GM12878 (cell line): Measurements from ENCODE around the gene REEP6. TPM values are rescaled to one million over a fixed set of nuclear protein-coding genes. Genes with fewer than 3 reads are reported as not detected.

Source experiments
- ATAC-seq: fragments of 200-7000 bp; cut with Tn5 transposase; 3 replicates; pipeline ENCODE4 v1.9.1; 2020; ENCODE audit warnings: mild to moderate bottlenecking, moderate library complexity
- BruUV-seq: library from RNA; stranded (reverse); fragments of 400-500 nt; replicated peaks from 2 replicates; lab custom pipeline; 2021; lab: Mats Ljungman, UMichigan
- CTCF ChIA-PET: fragments of 300-600 bp; sonication (Branson Sonifier 250); formaldehyde crosslinking; extraction: SDS; loops from one replicate; lab custom pipeline; 2021; ENCODE audit warnings: inconsistent platforms; lab: Yijun Ruan, JAX
- POLR2A ChIA-PET: fragments of 350-600 bp; formaldehyde crosslinking; extraction: SDS; loops from one replicate; lab custom pipeline; 2021; ENCODE audit warnings: inconsistent platforms; lab: Charles Lee
- RAD21 ChIA-PET: fragments of 300-600 bp; sonication (Branson Sonifier 250); formaldehyde crosslinking; loops from one replicate; lab custom pipeline; 2023; ENCODE audit warnings: antibody characterized with exemption; ENCODE audit not compliant: unreplicated experiment; lab: Charles Lee
- SMC1A ChIA-PET: fragments of 300-600 bp; sonication (Branson Sonifier 250); formaldehyde crosslinking; loops from one replicate; lab custom pipeline; 2023; ENCODE audit not compliant: unreplicated experiment, uncharacterized antibody; lab: Charles Lee
- DNase-seq: peaks from one replicate; pipeline ENCODE4 v3.0.0-alpha.2; 2011; ENCODE audit warnings: low read depth, low spot score
- FAIRE-seq: peaks from 3 replicates; lab custom pipeline; 2011; peaks lifted over from hg19 to GRCh38; lab: Jason Lieb, UNC
- H2AFZ ChIP-seq: 2 replicates; pipeline ENCODE4 v1.6.0; 2011; ENCODE audit warnings: low read depth, low read length, control low read depth; ENCODE audit not compliant: control insufficient read depth
- H3K27ac ChIP-seq: 2 replicates; pipeline ENCODE4 v1.5.1; 2011; ENCODE audit warnings: control low read depth; ENCODE audit not compliant: control insufficient read depth, insufficient read depth
- H3K27me3 ChIP-seq, 2 experiments: replicated peaks in 1 of 2; 2 replicates each; pipeline versions ENCODE4 v1.6.0 to v1.6.1; 2011; ENCODE audit warnings: low read length in 1 of 2; ENCODE audit not compliant: control insufficient read depth in 2 of 2, insufficient read depth in 2 of 2
- H3K36me3 ChIP-seq, 2 experiments: 2 replicates each; pipeline ENCODE4 v1.5.1; 2011; ENCODE audit warnings: low read length in 1 of 2; ENCODE audit not compliant: control insufficient read depth in 2 of 2, insufficient read depth in 2 of 2
- H3K4me1 ChIP-seq: 2 replicates; pipeline ENCODE4 v1.6.1; 2011; ENCODE audit warnings: mild to moderate bottlenecking, low read length, moderate library complexity, mixed read lengths; ENCODE audit not compliant: control insufficient read depth, insufficient read depth
- H3K4me2 ChIP-seq: 2 replicates; pipeline ENCODE4 v1.6.0; 2011; ENCODE audit warnings: control low read depth; ENCODE audit not compliant: control insufficient read depth, insufficient read depth
- H3K4me3 ChIP-seq: fragments of 200-600 bp; sonication (generic); 2 replicates; pipeline ENCODE4 v1.5.1; 2016
- H3K79me2 ChIP-seq: 2 replicates; pipeline ENCODE4 v1.6.0; 2011; ENCODE audit warnings: low read length; ENCODE audit not compliant: control insufficient read depth, insufficient read depth
- H3K9ac ChIP-seq: 2 replicates; pipeline ENCODE4 v1.8.0; 2011; ENCODE audit warnings: low read length, control low read depth, mixed read lengths; ENCODE audit not compliant: control insufficient read depth, insufficient read depth
- H3K9me3 ChIP-seq: replicated peaks from 3 replicates; pipeline ENCODE4 v1.5.1; 2011; ENCODE audit warnings: mild to moderate bottlenecking, low read length; ENCODE audit not compliant: control insufficient read depth, insufficient read depth
- H4K20me1 ChIP-seq: 2 replicates; pipeline ENCODE4 v1.6.0; 2011; ENCODE audit not compliant: control insufficient read depth, insufficient read depth
- ATF7 ChIP-seq: fragments of 450-650 bp; IDR thresholded peaks from 2 replicates; pipeline ENCODE4 v1.6.1; 2016; ENCODE audit warnings: low read depth, mild to moderate bottlenecking
- CEBPB ChIP-seq, 2 experiments: fragments of 150-350 bp in 1 of 2; IDR thresholded peaks; 2 replicates each; pipeline ENCODE4 v1.6.1; 2012 to 2014; ENCODE audit warnings: low read depth in 2 of 2, low read length in 2 of 2, borderline replicate concordance in 1 of 2, inconsistent platforms in 1 of 2
- EED ChIP-seq: sonication (generic); IDR thresholded peaks from 2 replicates; pipeline ENCODE4 v1.6.1; 2016; ENCODE audit warnings: antibody characterized with exemption, low read depth
- HCFC1 ChIP-seq: fragments of 150-350 bp; IDR thresholded peaks from 2 replicates; pipeline ENCODE4 v1.6.1; 2014; ENCODE audit warnings: low read length
- POLR2A ChIP-seq: IDR thresholded peaks from 2 replicates; pipeline ENCODE4 v1.6.1; 2011; ENCODE audit warnings: low read depth, mild to moderate bottlenecking, low read length
- SMC3 ChIP-seq: IDR thresholded peaks from 2 replicates; pipeline ENCODE4 v1.6.1; 2011; ENCODE audit warnings: low read length, improper control_type of control experiment, borderline replicate concordance
- SPI1 ChIP-seq: IDR thresholded peaks from 2 replicates; pipeline ENCODE4 v1.6.1; 2011; ENCODE audit warnings: low read depth, mild to moderate bottlenecking, low read length, moderate library complexity, borderline replicate concordance; ENCODE audit not compliant: insufficient read depth
- SRF ChIP-seq, 2 experiments: IDR thresholded peaks; 2 replicates each; pipeline ENCODE4 v1.6.1; 2011; ENCODE audit warnings: low read depth in 2 of 2, low read length in 2 of 2, mild to moderate bottlenecking in 1 of 2, moderate library complexity in 1 of 2
- TARDBP ChIP-seq: IDR thresholded peaks from 2 replicates; pipeline ENCODE4 v1.6.1; 2016; ENCODE audit warnings: borderline replicate concordance
- USF1 ChIP-seq: IDR thresholded peaks from 2 replicates; pipeline ENCODE4 v1.6.1; 2011; ENCODE audit warnings: borderline replicate concordance, low read depth, mild to moderate bottlenecking, moderate library complexity, mixed read lengths, low read length; ENCODE audit not compliant: insufficient read depth; ENCODE audit errors: extremely low read length
- YY1 ChIP-seq: IDR thresholded peaks from 2 replicates; pipeline ENCODE4 v1.6.1; 2011; ENCODE audit warnings: low read depth, mild to moderate bottlenecking, low read length
- ZBTB4 ChIP-seq: fragments of 450-650 bp; formaldehyde crosslinking; IDR thresholded peaks from 2 replicates; pipeline ENCODE4 v1.4.0; 2022; ENCODE audit warnings: mild to moderate bottlenecking, moderate library complexity
- ZNF384 ChIP-seq: IDR thresholded peaks from 2 replicates; pipeline ENCODE4 v1.6.1; 2012; ENCODE audit warnings: low read depth, mild to moderate bottlenecking, low read length, improper control_type of control experiment, borderline replicate concordance
- ZSCAN29 ChIP-seq: fragments of 450-650 bp; IDR thresholded peaks from 2 replicates; pipeline ENCODE4 v1.6.1; 2017; ENCODE audit warnings: mild to moderate bottlenecking, moderate library complexity
- WGBS: methylation state at CpG from one replicate; pipeline ENCODE4 v1.1.6; 2016; ENCODE audit warnings: low lambda C conversion rate; ENCODE audit not compliant: insufficient replicate concordance, insufficient coverage; ENCODE audit errors: missing lambda C conversion rate; 5-methylcytosine and 5-hydroxymethylcytosine counted together
- in situ Hi-C: fragments of 300-500 bp; cut with MboI; formaldehyde crosslinking; loops from 9 replicates; pipeline ENCODE4 v1.14.3; 2018; ENCODE audit warnings: mixed read lengths
- intact Hi-C: fragments of 100-400 bp; cut with micrococcal nuclease; formaldehyde crosslinking; loops from one replicate; pipeline ENCODE4 v1.14.2; 2022; ENCODE audit not compliant: unreplicated experiment
- polyA plus RNA-seq, 11 experiments: library from polyadenylated mRNA; depleted of rRNA in 4 of 11; unstranded in 6 of 11; stranded (reverse) in 5 of 11; fragments of >200 nt; fragmentation: Nextera tagmentation in 4 of 11; fragmentation: Illumina TruSeq in 1 of 11; extraction: Ambion mirVana in 4 of 11; extraction: Trizol in 1 of 11; gene quantifications; 1 replicate in 1 of 11; 2 replicates in 10 of 11; pipeline versions ENCODE4 v1.2.1 to v1.2.3, GENCODE V29; 2011 to 2016; ENCODE audit warnings: inconsistent platforms in 2 of 11, missing spikeins in 2 of 11, low read depth in 1 of 11
- total RNA-seq, 4 experiments: library from RNA; depleted of rRNA in 3 of 4; stranded (reverse); fragments of >200 nt in 3 of 4; fragmentation: Illumina TruSeq in 1 of 4; extraction: Trizol in 1 of 4; gene quantifications; 2 replicates each; pipeline versions ENCODE4 v1.2.1 to v1.2.3, GENCODE V29; 2013 to 2021

The REEP6 gene
- total and polyA plus RNA-seq, 10 of the 15 experiments (the other 5 are each of a cell fraction or from before 2014, with no cell fraction given): 0.06 to 1.1 (median 0.39) TPM; not detected in 2

GRCh38 chr19:1457892-1458291 is 33.1 kb upstream of the REEP6 start:
- Histone ChIP-seq H3K9me3 (no peaks in the 10 kb centered on the region; the same call in 2 of the 3 replicates), H3K27ac (no peak overlapping the region), H3K27me3 (no peaks in the 10 kb centered on the region; a peak in 1 of 4 replicates), H3K4me1 (peaks cover 3% of the 10 kb centered on the region), H4K20me1 (no peaks in the 10 kb centered on the region), H3K4me3 (no peak overlapping the region), H3K36me3 (no peaks in the 10 kb centered on the region), H3K79me2 (no peaks in the 10 kb centered on the region), H3K4me2 (no peak overlapping the region), H3K9ac (no peak overlapping the region), H2AFZ (no peak overlapping the region)
- ChIA-PET RAD21 (no interaction called here), CTCF (interaction anchor here (0.8 kb wide), 1 partner anchor 13 kb away, joined by 3 read pairs; no protein-coding TSS in a partner anchor), SMC1A (no interaction called here), POLR2A (interaction anchor here (0.6 kb wide), 1 partner anchor 14 kb away, joined by 6 read pairs; no protein-coding TSS in a partner anchor)
- no TSS peak for BruUV-seq
- TF ChIP-seq HCFC1 (no peak), POLR2A (peak; percentile 25; the same call in 1 of the 2 replicates), ZNF384 (no peak)
- WGBS: 88% methylated on average over 16 of the region's 16 CpGs
- in situ Hi-C loops: no loop called here
- no peak for ATAC-seq
- no peak for FAIRE-seq
- intact Hi-C loops: no loop called here
- no peak for DNase-seq

GRCh38 chr19:1459479-1459878 is 31.5 kb upstream of the REEP6 start:
- 24% methylated on average over 9 of the region's 9 CpGs for WGBS
- ATAC-seq: no peak
- CTCF ChIA-PET: no interaction called here
- H3K4me1 ChIP-seq: peaks cover 3% of the 10 kb centered on the region
- RAD21 ChIA-PET: no interaction called here
- H3K4me2 ChIP-seq: no peak overlapping the region
- in situ Hi-C loops (no loop called here), intact Hi-C loops (no loop called here)
- H3K79me2 ChIP-seq: no peaks in the 10 kb centered on the region
- no peak overlapping the region for H3K9ac ChIP-seq
- BruUV-seq: no TSS peak
- no peaks in the 10 kb centered on the region for H3K27me3 ChIP-seq
- no peaks in the 10 kb centered on the region for H4K20me1 ChIP-seq
- FAIRE-seq: no peak
- no peak for DNase-seq
- SMC1A ChIA-PET: no interaction called here
- H2AFZ ChIP-seq: no peak overlapping the region
- no peaks in the 10 kb centered on the region for H3K36me3 ChIP-seq
- POLR2A ChIA-PET: no interaction called here
- no peak overlapping the region for H3K27ac ChIP-seq
- no peaks in the 10 kb centered on the region; the same call in 2 of the 3 replicates for H3K9me3 ChIP-seq
- H3K4me3 ChIP-seq: no peak overlapping the region
- TF ChIP-seq ZBTB4 (no peak), EED (no peak), USF1 (no peak), ZSCAN29 (no peak), SRF (IDR thresholded peaks at IDR 0.05; ENCODE audit: low read depth in 2 of 2, low read length in 2 of 2) (no peak), YY1 (no peak), CEBPB (IDR thresholded peaks at IDR 0.05; ENCODE audit: borderline replicate concordance in 1 of 2, low read depth in 2 of 2, low read length in 2 of 2) (no peak), ATF7 (no peak), SMC3 (no peak), SPI1 (no peak), TARDBP (no peak)
